Hepatocyte (in vitro differentiated cells): Measurements from ENCODE around the gene ATXN1.

ENCODE experiments used
- CTCF ChIP-seq: fragments of 200-600 bp; sonication (generic); IDR thresholded peaks from 2 replicates; pipeline ENCODE4 v1.5.1; 2016; ENCODE audit warnings: antibody characterized with exemption, mild to moderate bottlenecking; ENCODE audit not compliant: poor library complexity
- EZH2 ChIP-seq: fragments of 200-600 bp; sonication (generic); IDR thresholded peaks from 2 replicates; pipeline ENCODE4 v1.6.1; 2016; ENCODE audit warnings: antibody characterized with exemption, mild to moderate bottlenecking, borderline replicate concordance

GRCh38 chr6:16653226-16653625 lies 108.0 kb downstream of the ATXN1 start:
- TF ChIP-seq CTCF (no peak), EZH2 (no peak)
